GM19467 (cell line): ENCODE data around the gene CHRND.
"Not testable (repeated sequence)": the region's sequence is repeated elsewhere in the genome, so short reads cannot be mapped to it uniquely, and the experiment has no call there.

Source experiments
- ATAC-seq: cut with Tn5 transposase; IDR thresholded peaks from one replicate; pipeline ENCODE4 v1.9.1; 2021; ENCODE audit warnings: mild to moderate bottlenecking, moderate library complexity; ENCODE audit not compliant: unreplicated experiment

Gene CHRND

DNA sequence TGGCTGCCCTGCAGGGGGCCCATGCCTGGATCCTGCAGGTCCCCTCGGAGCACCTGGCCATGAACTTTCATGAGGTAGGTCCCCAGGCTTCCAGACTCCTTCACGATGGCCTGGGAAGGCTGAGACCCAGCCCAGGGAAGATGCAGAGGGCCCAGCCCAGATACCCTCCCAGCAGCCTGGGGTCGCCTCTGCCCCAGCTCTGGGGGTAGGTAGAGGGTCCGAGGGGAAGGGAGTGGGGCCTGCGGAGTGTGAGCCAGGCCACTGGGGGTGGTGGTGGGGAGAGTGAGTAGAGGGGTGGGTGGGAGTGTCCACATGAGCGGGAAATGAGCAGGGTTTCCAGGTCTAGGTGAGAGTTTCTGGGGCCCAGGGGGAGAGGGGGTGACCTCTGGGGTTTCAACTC lies 1.2 kb upstream of the CHRND start:
- no peak for ATAC-seq

DNA sequence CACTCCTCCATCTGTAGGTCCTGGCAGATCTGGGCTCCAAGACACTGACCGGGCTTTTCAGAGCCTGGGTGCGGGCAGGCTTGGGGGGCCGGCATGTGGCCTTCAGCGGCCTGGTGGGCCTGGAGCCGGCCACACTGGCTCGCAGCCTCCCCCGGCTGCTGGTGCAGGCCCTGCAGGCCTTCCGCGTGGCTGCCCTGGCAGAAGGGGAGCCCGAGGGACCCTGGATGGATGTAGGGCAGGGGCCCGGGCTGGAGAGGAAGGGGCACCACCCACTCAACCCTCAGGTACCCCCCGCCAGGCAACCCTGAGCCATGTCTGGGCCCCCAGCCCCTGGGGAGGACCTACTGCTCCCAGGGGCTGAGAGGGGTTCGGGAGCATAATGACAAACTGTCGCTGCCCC lies 761 bp upstream of the CHRND start:
- no peak for ATAC-seq

DNA sequence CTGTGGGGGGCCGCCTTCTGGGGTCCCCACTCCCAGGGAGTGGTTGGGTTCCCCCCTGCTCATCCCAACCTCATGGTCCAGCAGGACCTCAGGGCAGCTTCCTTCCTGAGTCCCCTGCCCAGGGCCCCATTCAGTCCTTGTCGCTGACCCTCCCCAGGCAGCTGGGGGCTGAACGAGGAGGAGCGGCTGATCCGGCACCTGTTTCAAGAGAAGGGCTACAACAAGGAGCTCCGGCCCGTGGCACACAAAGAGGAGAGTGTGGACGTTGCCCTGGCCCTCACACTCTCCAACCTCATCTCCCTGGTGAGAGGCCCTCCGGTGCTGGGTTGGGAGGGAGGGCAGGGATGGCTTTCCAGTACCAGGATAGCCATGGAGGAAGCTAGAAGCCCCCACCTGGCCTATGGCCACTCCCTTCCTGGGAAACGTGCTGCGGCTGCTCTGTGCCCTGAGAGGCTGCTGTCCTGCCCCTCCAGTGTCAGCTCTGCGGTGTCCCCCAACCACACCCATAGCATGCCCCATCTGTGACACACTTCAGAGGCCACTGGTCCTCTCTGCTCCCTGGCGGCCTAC lies 497 bp downstream of the CHRND start:
- ATAC-seq: no peak

- ATAC-seq: no peak
These were observed 2.0 kb downstream of the CHRND start for GRCh38 chr2:232527905-232528470.

- no peak for ATAC-seq
These were observed 2.9 kb downstream of the CHRND start for GRCh38 chr2:232528746-232529460.

GRCh38 chr2:232529806-232530547 lies 4.0 kb downstream of the CHRND start:
- no peak for ATAC-seq

- ATAC-seq: no peak
These were observed 4.8 kb downstream of the CHRND start for GRCh38 chr2:232530626-232531260.

GRCh38 chr2:232532419-232532818 lies 6.5 kb downstream of the CHRND start:
- no peak for ATAC-seq

DNA sequence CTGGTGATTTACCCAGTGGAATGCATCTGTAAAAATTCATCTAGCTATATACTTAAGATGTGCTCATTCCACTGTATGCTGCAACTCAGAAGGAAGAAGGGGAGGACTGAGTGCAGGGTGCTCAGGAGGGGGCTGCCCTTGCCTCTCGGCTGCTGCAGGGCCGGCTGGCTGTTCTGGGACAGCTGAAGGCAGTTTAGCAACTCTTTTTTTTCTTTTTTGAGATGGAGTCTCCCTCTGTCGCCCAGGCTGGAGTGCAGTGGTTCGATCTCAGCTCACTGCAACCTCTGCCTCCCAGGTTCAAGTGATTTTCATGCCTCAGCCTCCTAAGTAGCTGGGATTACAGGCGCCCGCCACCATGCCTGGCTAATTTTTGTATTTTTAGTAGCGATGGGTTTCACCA lies 6.9 kb downstream of the CHRND start:
- not testable (repeated sequence) for ATAC-seq

DNA sequence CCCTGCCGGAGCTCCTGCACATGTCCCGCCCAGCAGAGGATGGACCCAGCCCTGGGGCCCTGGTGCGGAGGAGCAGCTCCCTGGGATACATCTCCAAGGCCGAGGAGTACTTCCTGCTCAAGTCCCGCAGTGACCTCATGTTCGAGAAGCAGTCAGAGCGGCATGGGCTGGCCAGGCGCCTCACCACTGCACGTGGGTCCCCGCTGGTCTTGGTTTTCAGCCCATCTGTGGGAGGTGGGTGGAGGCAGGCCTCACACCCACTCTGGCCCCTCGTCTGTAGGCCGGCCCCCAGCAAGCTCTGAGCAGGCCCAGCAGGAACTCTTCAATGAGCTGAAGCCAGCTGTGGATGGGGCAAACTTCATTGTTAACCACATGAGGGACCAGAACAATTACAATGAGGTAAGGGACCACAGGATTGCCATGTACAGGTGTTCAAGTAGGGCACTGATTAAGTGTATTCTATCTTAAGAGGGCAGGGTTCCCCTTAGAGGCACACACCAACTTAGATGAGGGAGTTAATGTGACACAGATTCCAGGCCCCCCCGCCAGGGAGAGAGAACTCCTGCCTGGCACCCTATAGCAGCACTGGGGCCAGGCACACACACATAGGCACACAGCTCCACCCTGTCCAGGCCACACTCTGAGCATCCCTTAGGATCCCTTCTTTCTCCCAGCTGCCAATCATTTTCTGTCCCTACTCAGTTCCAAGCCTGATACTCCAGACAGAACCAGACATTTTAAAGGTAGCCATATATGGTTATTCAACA lies 8.2 kb downstream of the CHRND start:
- no peak for ATAC-seq

DNA sequence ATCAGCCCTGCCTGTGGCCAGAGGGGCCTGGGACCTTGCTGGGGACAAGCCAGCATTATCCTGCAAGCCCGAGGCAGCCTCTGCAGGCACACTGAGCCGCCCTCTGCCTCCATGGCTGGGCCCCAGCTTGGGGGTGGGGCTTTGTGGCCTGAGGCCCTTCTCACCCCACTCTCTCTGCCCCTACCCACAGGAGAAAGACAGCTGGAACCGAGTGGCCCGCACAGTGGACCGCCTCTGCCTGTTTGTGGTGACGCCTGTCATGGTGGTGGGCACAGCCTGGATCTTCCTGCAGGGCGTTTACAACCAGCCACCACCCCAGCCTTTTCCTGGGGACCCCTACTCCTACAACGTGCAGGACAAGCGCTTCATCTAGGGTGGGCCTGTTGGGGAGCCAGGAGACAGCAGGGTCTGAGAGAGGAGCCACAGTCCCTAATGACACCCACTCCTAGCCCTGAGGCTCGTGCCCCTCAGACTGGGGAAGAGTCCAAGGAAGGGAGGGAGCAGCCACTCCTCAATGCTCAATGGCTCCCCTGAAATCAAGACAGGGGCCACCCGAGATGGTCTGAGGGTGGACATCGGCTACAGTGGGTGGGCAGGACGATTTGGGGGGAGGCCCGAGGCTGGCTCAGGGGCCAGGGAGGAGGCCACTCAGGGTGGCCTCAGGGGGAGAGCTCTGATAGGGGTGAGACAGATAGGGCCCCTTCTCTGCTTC lies 9.1 kb downstream of the CHRND start:
- no peak for ATAC-seq

GRCh38 chr2:232535761-232536530 lies 10.0 kb downstream of the CHRND start:
- no peak for ATAC-seq

DNA sequence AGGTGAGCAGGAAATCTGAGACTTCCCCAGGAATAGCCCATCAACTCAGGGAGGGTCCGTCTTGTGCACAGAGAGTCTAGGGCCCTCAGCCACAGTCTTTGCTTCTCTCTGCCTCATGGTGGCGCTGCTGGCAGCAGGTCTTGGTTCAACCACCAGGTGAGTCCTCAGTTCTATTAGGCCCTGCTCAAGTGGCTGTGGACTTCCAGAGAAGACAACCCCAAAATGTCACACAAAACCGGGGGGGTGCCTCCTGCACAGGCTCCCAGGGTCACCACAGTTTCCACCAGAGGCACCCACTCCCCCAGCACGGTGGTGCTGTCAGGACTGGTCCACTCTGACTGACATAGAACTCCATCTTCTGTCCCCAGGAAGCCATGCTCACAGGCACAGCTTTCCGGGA lies 11.1 kb downstream of the CHRND start:
- ATAC-seq: no peak

GRCh38 chr2:232537499-232537898 lies 11.5 kb downstream of the CHRND start:
- ATAC-seq: no peak

DNA sequence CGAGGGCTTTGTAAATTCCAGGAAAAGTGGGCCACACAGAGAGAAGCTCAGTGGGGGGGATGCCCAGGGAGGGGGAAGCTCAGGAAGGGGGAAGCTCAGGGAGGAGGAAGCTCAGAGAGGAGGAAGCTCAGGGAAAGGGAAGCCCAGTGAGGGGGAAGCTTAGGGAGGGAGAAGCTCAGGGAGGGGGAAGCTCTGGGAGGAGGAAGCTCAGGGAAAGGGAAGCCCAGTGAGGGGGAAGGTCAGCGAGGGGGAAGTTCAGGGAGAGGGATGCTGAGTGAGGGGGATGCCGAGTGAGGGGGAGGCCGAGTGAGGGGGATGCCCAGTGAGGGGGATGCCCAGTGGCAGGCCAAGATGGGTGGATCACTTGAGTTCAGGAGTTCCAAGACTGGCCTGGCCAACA lies 12.7 kb downstream of the CHRND start:
- no peak for ATAC-seq

GRCh38 chr2:232539298-232540231 lies 13.6 kb downstream of the CHRND start, which contains the start of gene CHRNG:
CHRNG (plus strand) TSS chr2:232539692; CDS start chr2:232539748, 56 bp downstream.
- no peak for ATAC-seq

DNA sequence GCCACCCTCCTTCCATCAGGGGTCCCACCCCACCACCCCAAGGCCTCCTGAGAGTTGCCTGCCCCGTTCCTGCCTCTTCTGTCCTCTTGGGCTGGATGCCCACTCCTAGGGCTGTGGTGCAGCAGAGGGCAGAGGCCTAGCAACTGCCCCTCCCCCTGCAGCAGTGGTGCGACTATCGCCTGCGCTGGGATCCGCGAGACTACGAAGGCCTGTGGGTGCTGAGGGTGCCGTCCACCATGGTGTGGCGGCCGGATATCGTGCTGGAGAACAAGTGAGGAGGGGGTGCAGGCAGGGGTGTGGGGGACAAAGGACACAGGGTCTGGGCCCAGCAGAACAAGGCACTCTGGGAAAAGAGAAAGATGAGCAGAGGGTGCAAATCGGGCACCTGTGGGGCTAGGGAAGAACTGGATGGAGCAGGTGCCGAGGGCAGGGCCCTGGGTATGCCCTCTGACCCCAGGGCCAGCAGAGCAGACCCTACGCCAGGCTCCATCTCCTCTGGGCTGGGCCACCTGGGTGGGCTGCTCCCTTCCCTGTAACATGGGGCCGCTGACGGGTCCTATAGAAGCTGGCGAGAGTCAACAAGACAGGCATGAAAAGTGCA lies 14.6 kb downstream of the CHRND start:
- ATAC-seq: no peak
